CD4-positive, CD25-positive, alpha-beta regulatory T cell (primary cell): ENCODE data around the gene MYL6B. TPM values are rescaled to one million over a fixed set of nuclear protein-coding genes. Genes with fewer than 3 reads are reported as not detected.

Experiments used
- ATAC-seq, 2 donors: fragments of 150-1000 bp; cut with Tn5 transposase; one replicate each; pipeline ENCODE4 v1.10.0; 2021; ENCODE audit warnings: low read depth in 2 of 2, moderate number of reproducible peaks in 2 of 2, moderate library complexity in 1 of 2
- DNase-seq, 3 donors: peaks; one replicate each; pipeline versions ENCODE4 v3.0.0 to v3.0.0-alpha.2; 2012 to 2022; ENCODE audit warnings: mixed read lengths in 1 of 3
- H3K27ac ChIP-seq: one replicate; pipeline ENCODE4 v1.7.0; 2013; ENCODE audit warnings: mild to moderate bottlenecking, low read length; ENCODE audit not compliant: insufficient read depth, poor library complexity, severe bottlenecking
- H3K27me3 ChIP-seq: one replicate; pipeline ENCODE4 v1.7.0; 2013; ENCODE audit warnings: low read length; ENCODE audit not compliant: control insufficient read depth, insufficient read depth
- H3K36me3 ChIP-seq: one replicate; pipeline ENCODE4 v1.7.0; 2013; ENCODE audit warnings: mild to moderate bottlenecking, low read length, moderate library complexity; ENCODE audit not compliant: control insufficient read depth, insufficient read depth
- H3K4me1 ChIP-seq: 2 replicates; pipeline ENCODE4 v1.7.0; 2013; ENCODE audit warnings: mild to moderate bottlenecking, low read length; ENCODE audit not compliant: insufficient read depth, control insufficient read depth, poor library complexity, severe bottlenecking
- H3K4me3 ChIP-seq: one replicate; pipeline ENCODE4 v1.7.0; 2013; ENCODE audit warnings: low read depth, mild to moderate bottlenecking, low read length, moderate library complexity
- H3K9me3 ChIP-seq, 2 experiments: 1 replicate in 1 of 2; 2 replicates in 1 of 2; pipeline ENCODE4 v1.7.0; 2013; ENCODE audit warnings: low read length in 2 of 2, mild to moderate bottlenecking in 1 of 2, moderate library complexity in 1 of 2; ENCODE audit not compliant: control insufficient read depth in 2 of 2
- H3K27ac Mint-ChIP-seq, 3 donors: one replicate each; pipeline ENCODE4 v1.8.0; 2020 to 2022; ENCODE audit warnings: mild to moderate bottlenecking in 3 of 3, mixed read lengths in 3 of 3, moderate library complexity in 2 of 3
- H3K27me3 Mint-ChIP-seq: one replicate; pipeline ENCODE4 v1.8.0; 2022; ENCODE audit warnings: mild to moderate bottlenecking, mixed read lengths
- H3K36me3 Mint-ChIP-seq: one replicate; pipeline ENCODE4 v1.8.0; 2020; ENCODE audit warnings: mixed read lengths
- H3K4me1 Mint-ChIP-seq, 4 donors: one replicate each; pipeline ENCODE4 v1.8.0; 2020 to 2022; ENCODE audit warnings: mixed read lengths in 4 of 4, mild to moderate bottlenecking in 1 of 4
- H3K4me3 Mint-ChIP-seq, 4 donors: one replicate each; pipeline ENCODE4 v1.8.0; 2020 to 2022; ENCODE audit warnings: mild to moderate bottlenecking in 4 of 4, mixed read lengths in 4 of 4, moderate library complexity in 3 of 4
- H3K9me3 Mint-ChIP-seq, 7 donors: one replicate each; pipeline ENCODE4 v1.8.0; 2020 to 2022; ENCODE audit warnings: mixed read lengths in 7 of 7, mild to moderate bottlenecking in 3 of 7, moderate library complexity in 2 of 7
- polyA plus RNA-seq, 4 donors: library from polyadenylated mRNA; unstranded; fragments of 300-500 nt; fragmentation: Illumina TruSeq; gene quantifications; one replicate each; pipeline ENCODE4 v1.2.3, GENCODE V29; 2021
- total RNA-seq: library from RNA; stranded (reverse); gene quantifications from one replicate; pipeline ENCODE4 v1.2.3, GENCODE V29; 2022

MYL6B gene
- total and polyA plus RNA-seq, 5 donors from 2014 or later = 8.8 to 18.4 (median 11.2) TPM

DNA sequence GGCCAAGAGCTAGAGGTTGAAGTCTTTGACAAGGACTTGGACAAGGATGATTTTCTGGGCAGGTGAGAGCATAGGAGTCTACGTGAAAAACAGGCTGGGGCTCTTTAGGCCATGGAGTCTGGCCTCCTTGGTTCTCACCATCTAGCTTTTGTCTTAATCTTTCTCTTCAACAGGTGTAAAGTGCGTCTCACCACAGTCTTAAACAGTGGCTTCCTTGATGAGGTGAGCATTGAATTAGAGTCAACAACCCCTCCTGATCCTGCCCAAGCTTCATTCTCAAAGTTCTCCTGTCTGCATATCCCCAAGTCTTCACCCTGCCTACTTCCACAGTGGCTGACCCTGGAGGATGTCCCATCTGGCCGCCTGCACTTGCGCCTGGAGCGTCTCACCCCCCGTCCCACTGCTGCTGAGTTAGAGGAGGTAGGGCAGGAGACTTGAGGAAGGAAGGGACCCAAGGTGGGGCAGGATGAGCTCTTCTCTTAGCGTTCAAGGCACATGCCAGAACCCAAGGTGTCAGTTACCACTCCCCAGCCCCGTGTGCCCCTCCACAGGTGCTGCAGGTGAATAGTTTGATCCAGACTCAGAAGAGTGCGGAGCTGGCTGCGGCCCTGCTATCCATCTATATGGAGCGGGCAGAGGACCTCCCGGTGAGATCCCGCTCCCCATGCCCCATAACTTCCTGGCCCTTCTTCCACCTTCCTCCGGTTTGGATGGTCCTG, 14.4 kb upstream of the MYL6B start:
- Mint-ChIP-seq H3K27me3 (no peaks in the 10 kb centered on the region), H3K9me3 (peaks cover 0 to 2% (median 0%) of the 10 kb centered on the region in 7 donors), H3K4me1 (peaks cover 6 to 71% (median 42%) of the 10 kb centered on the region in 4 donors), H3K4me3 (peak overlapping the region in 3 of 4 donors; percentile 10 to 61 (median 53)), H3K27ac (peak overlapping the region; percentile 67 to 90 (median 75)), H3K36me3 (peaks cover 62% of the 10 kb centered on the region)
- no peak overlapping the region for H3K4me3 ChIP-seq
- H3K9me3 ChIP-seq = no peaks in the 10 kb centered on the region
- H3K27ac ChIP-seq = no peak overlapping the region
- no peak for DNase-seq
- no peak for ATAC-seq
- peaks cover 31% of the 10 kb centered on the region for H3K4me1 ChIP-seq
- peaks cover 91% of the 10 kb centered on the region for H3K36me3 ChIP-seq
- no peaks in the 10 kb centered on the region for H3K27me3 ChIP-seq

DNA sequence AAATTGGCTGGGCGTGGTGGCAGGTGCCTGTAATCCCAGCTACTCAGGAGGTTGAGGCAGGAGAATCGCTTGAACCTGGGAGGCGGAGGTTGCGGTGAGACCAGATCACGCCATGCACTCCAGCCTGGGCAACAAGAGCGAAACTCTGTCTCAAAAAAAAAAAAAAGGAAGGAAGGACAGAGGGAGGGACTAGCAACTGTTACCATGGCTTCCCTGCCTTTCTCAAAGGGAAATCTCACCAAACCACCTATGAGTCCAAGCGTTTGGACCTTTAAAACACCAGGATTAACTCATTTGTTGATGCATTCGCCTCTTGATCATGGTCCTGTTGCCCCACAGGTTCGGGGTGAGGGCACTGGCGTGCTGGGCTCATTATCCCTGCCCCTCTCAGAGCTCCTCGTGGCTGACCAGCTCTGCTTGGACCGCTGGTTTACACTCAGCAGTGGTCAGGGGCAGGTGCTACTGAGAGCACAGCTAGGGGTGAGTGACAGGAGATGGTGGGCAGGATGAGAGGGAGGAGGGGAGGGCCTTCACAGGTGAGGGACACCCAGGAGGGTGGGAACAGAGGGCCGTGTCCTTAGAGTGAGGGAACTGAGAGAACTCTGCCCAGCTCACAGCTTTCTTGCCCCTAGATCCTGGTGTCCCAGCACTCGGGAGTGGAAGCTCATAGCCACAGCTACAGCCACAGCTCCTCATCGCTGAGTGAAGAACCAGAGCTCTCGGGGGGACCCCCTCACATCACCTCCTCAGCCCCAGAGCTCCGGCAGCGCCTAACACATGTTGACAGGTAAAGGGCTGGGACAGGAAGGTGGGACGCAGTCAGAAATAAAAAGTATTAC, 10.2 kb upstream of the MYL6B start:
- Histone ChIP-seq H3K27ac (no peak overlapping the region), H3K36me3 (peaks cover 77% of the 10 kb centered on the region), H3K4me3 (no peak overlapping the region), H3K9me3 (no peaks in the 10 kb centered on the region), H3K27me3 (no peaks in the 10 kb centered on the region), H3K4me1 (peaks cover 32% of the 10 kb centered on the region)
- Mint-ChIP-seq H3K9me3 (no peaks in the 10 kb centered on the region), H3K27ac (peak overlapping the region in 2 of 3 donors; percentile 59 to 71), H3K27me3 (no peaks in the 10 kb centered on the region), H3K4me1 (peaks cover 6 to 56% (median 38%) of the 10 kb centered on the region in 4 donors), H3K4me3 (no peak overlapping the region), H3K36me3 (peaks cover 59% of the 10 kb centered on the region)
- no peak for ATAC-seq
- no peak for DNase-seq

- no peaks in the 10 kb centered on the region for H3K9me3 ChIP-seq
- ATAC-seq = peak; percentile 78 to 82
- H3K27ac ChIP-seq = peak overlapping the region; percentile 30
- H3K27ac Mint-ChIP-seq = peak overlapping the region; percentile 25 to 93 (median 74)
- peaks cover 67% of the 10 kb centered on the region for H3K36me3 ChIP-seq
- no peak overlapping the region for H3K4me3 ChIP-seq
- H3K4me3 Mint-ChIP-seq = peak overlapping the region in 2 of 4 donors; percentile 26 to 38
- peaks cover 22% of the 10 kb centered on the region for H3K4me1 ChIP-seq
- H3K27me3 ChIP-seq = no peaks in the 10 kb centered on the region
- no peaks in the 10 kb centered on the region for H3K27me3 Mint-ChIP-seq
- H3K9me3 Mint-ChIP-seq = no peaks in the 10 kb centered on the region
- DNase-seq = peak in 1 of 3 donors; percentile 30
- H3K4me1 Mint-ChIP-seq = peaks cover 6 to 45% (median 33%) of the 10 kb centered on the region in 4 donors
- peaks cover 48% of the 10 kb centered on the region for H3K36me3 Mint-ChIP-seq
These were observed 9.2 kb upstream of the MYL6B start for GRCh38 chr12:56143217-56143616.

GRCh38 chr12:56143870-56144269, 8.5 kb upstream of the MYL6B start:
- H3K27ac Mint-ChIP-seq = peak overlapping the region in 2 of 3 donors; percentile 74 to 93
- Histone ChIP-seq H3K27ac (no peak overlapping the region), H3K36me3 (peaks cover 62% of the 10 kb centered on the region), H3K4me3 (no peak overlapping the region), H3K9me3 (no peaks in the 10 kb centered on the region), H3K4me1 (peaks cover 16% of the 10 kb centered on the region), H3K27me3 (no peaks in the 10 kb centered on the region)
- peaks cover 42% of the 10 kb centered on the region for H3K36me3 Mint-ChIP-seq
- H3K9me3 Mint-ChIP-seq = no peaks in the 10 kb centered on the region
- H3K27me3 Mint-ChIP-seq = no peaks in the 10 kb centered on the region
- no peak overlapping the region for H3K4me3 Mint-ChIP-seq
- H3K4me1 Mint-ChIP-seq = peaks cover under 1 to 39% (median 26%) of the 10 kb centered on the region in 4 donors
- no peak for ATAC-seq
- no peak for DNase-seq

- Mint-ChIP-seq H3K27me3 (no peaks in the 10 kb centered on the region), H3K4me3 (no peak overlapping the region), H3K27ac (peak overlapping the region in 1 of 3 donors; percentile 56), H3K9me3 (no peaks in the 10 kb centered on the region), H3K4me1 (peaks cover 3 to 33% (median 23%) of the 10 kb centered on the region in 4 donors), H3K36me3 (peaks cover 35% of the 10 kb centered on the region)
- H3K27ac ChIP-seq = no peak overlapping the region
- no peak for ATAC-seq
- H3K27me3 ChIP-seq = no peaks in the 10 kb centered on the region
- H3K36me3 ChIP-seq = peaks cover 51% of the 10 kb centered on the region
- H3K9me3 ChIP-seq = no peaks in the 10 kb centered on the region
- no peak overlapping the region for H3K4me3 ChIP-seq
- no peak for DNase-seq
- peaks cover 14% of the 10 kb centered on the region for H3K4me1 ChIP-seq
These were observed 7.2 kb upstream of the MYL6B start for GRCh38 chr12:56145217-56145616.

GRCh38 chr12:56146492-56147460, 5.6 kb upstream of the MYL6B start:
- Histone ChIP-seq H3K9me3 (no peaks in the 10 kb centered on the region), H3K4me1 (peaks cover 27% of the 10 kb centered on the region), H3K27ac (peak overlapping the region; percentile 35), H3K27me3 (no peaks in the 10 kb centered on the region), H3K36me3 (peaks cover 37% of the 10 kb centered on the region), H3K4me3 (no peak overlapping the region)
- no peak for DNase-seq
- Mint-ChIP-seq H3K4me3 (peak overlapping the region in 2 of 4 donors; percentile 49 to 90), H3K36me3 (peaks cover 26% of the 10 kb centered on the region), H3K27ac (peak overlapping the region in 1 of 3 donors; percentile 26), H3K4me1 (peaks cover 9 to 38% (median 29%) of the 10 kb centered on the region in 4 donors), H3K9me3 (no peaks in the 10 kb centered on the region), H3K27me3 (no peaks in the 10 kb centered on the region)
- ATAC-seq = no peak

DNA sequence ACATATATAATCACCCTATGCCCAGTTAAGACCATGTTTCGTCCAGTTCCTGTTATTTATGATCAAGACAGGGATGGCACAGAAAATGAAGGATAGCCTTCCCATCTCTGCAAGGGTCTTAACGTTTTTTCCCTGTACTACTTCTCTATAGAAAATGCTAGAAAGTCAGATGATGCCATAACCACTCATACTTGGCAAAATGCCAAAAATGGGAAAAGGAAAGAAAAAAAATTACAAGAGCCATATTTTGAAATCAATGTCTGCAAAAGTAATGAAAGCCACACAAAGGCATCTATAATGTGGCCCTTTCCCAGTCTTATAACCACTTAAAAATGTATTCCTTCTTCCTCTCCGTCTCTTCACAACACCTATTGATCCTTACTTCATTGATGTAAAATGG, 1.8 kb upstream of the MYL6B start:
- Histone ChIP-seq H3K27ac (peak overlapping the region; percentile 96), H3K9me3 (no peaks in the 10 kb centered on the region), H3K4me3 (no peak overlapping the region), H3K36me3 (no peaks in the 10 kb centered on the region), H3K27me3 (no peaks in the 10 kb centered on the region), H3K4me1 (peaks cover 25% of the 10 kb centered on the region)
- no peaks in the 10 kb centered on the region for H3K36me3 Mint-ChIP-seq
- peak overlapping the region; percentile 65 to 97 (median 93) for H3K27ac Mint-ChIP-seq
- peaks cover 4% of the 10 kb centered on the region for H3K27me3 Mint-ChIP-seq
- peak overlapping the region; percentile 84 to 95 (median 93) for H3K4me3 Mint-ChIP-seq
- ATAC-seq (no peak), DNase-seq (no peak)
- no peaks in the 10 kb centered on the region for H3K9me3 Mint-ChIP-seq
- peaks cover 14 to 41% (median 21%) of the 10 kb centered on the region in 4 donors for H3K4me1 Mint-ChIP-seq
